ENCODE data around the gene MOAP1. TPM values are rescaled to one million over a fixed set of nuclear protein-coding genes. Genes with fewer than 3 reads are reported as not detected.
A peak's percentile ranks its signal among the peaks of the same experiment; 100 is the strongest.

MOAP1 gene
- total and polyA plus RNA-seq, 10 donors, result 16.3 to 31.4 (median 25.7) TPM

GRCh38 chr14:93207468-93208308 is 23.0 kb upstream of the MOAP1 start:
- Histone ChIP-seq H3K27ac (peak overlapping the region; percentile 49 to 93 (median 89)), H3K4me1 (peaks cover 29 to 73% (median 52%) of the 10 kb centered on the region in 6 donors), H3K4me3 (peak overlapping the region; percentile 85 to 98 (median 91)), H3K36me3 (peaks cover 0 to 29% (median 14%) of the 10 kb centered on the region in 6 donors), H3K9me3 (no peaks in the 10 kb centered on the region), H3K27me3 (replicated peaks in 1 of 7) (no peaks in the 10 kb centered on the region)
- intact Hi-C loops (cut with DNase I; ENCODE audit: low total_unique reads), result no loop called here
- no peak for TF ChIP-seq POLR2AphosphoS5 (IDR thresholded peaks at IDR 0.05)
- peak in 3 of 11 experiments; percentile 10 to 42 (median 41) for TF ChIP-seq CTCF (IDR thresholded peaks at IDR 0.05 in 8 of 11, conservative IDR thresholded peaks at IDR 0.05 in 3 of 11)
- WGBS, 5 donors, result 1% methylated on average over 22 to 23 of the region's 23 CpGs
- no peak for DNase-seq

- H3K27me3 ChIP-seq (replicated peaks in 1 of 7), result no peaks in the 10 kb centered on the region
- 0 to 1% (median 1%) methylated on average over 56 to 65 of the region's 65 CpGs for WGBS, 5 donors
- peak; percentile 97 for DNase-seq
- H3K27ac ChIP-seq, result peak within 1 kb of the TSS; percentile 66 to 93 (median 89)
- peak within 1 kb of the TSS; percentile 85 to 98 (median 91) for H3K4me3 ChIP-seq
- H3K9me3 ChIP-seq, result no peaks in the 10 kb centered on the region
- intact Hi-C loops (cut with DNase I; ENCODE audit: low total_unique reads), result no loop called here
- TF ChIP-seq CTCF (IDR thresholded peaks at IDR 0.05 in 8 of 11, conservative IDR thresholded peaks at IDR 0.05 in 3 of 11) (peak in 8 of 11 experiments; percentile 14 to 67 (median 52)), POLR2A (IDR thresholded peaks at IDR 0.05) (peak in 1 of 3 donors; percentile 49), POLR2AphosphoS5 (IDR thresholded peaks at IDR 0.05) (peak; percentile 96 to 98 (median 97))
- peaks cover 0 to 21% (median 8%) of the 10 kb centered on the region in 6 donors for H3K36me3 ChIP-seq
- peaks cover 29 to 73% (median 52%) of the 10 kb centered on the region in 6 donors for H3K4me1 ChIP-seq
Observed at GRCh38 chr14:93206793-93207467, 22.2 kb upstream of the MOAP1 start, which contains the start of the genes GON7 and UBR7. TSS of gene GON7 (minus strand) at chr14:93207065. CDS start at chr14:93207037, 28 bp downstream. TSS of gene UBR7 (plus strand) at chr14:93207256. CDS start at chr14:93207292, 36 bp downstream.

GRCh38 chr14:93201155-93201704 is 16.5 kb upstream of the MOAP1 start:
- 87 to 96% (median 94%) methylated on average over 7 of the region's 7 CpGs for WGBS, 5 donors
- TF ChIP-seq CTCF (IDR thresholded peaks at IDR 0.05 in 8 of 11, conservative IDR thresholded peaks at IDR 0.05 in 3 of 11), result no peak
- TF ChIP-seq POLR2A (IDR thresholded peaks at IDR 0.05), result no peak
- no peak for TF ChIP-seq POLR2AphosphoS5 (IDR thresholded peaks at IDR 0.05)
- no peaks in the 10 kb centered on the region for H3K27me3 ChIP-seq (replicated peaks in 1 of 7)
- H3K27ac ChIP-seq, result no peak overlapping the region
- peaks cover 12 to 30% (median 18%) of the 10 kb centered on the region in 6 donors for H3K4me1 ChIP-seq
- peaks cover 0 to 23% (median 0%) of the 10 kb centered on the region in 6 donors for H3K36me3 ChIP-seq
- H3K9me3 ChIP-seq, result no peaks in the 10 kb centered on the region
- no peak overlapping the region for H3K4me3 ChIP-seq
- no peak for DNase-seq
- intact Hi-C loops (cut with DNase I; ENCODE audit: low total_unique reads), result no loop called here
